GM18951 (cell line): Measurements from ENCODE around the gene AIRE.

ENCODE experiments used
- POLR2A ChIP-seq: IDR thresholded peaks from 4 replicates; pipeline ENCODE4 v1.6.1; 2011; ENCODE audit warnings: mild to moderate bottlenecking; ENCODE audit not compliant: insufficient read length, insufficient read depth; ENCODE audit errors: extremely low read depth
- in situ Hi-C: fragments of 300-500 bp; cut with MboI; formaldehyde crosslinking; loops from one replicate; pipeline ENCODE4 v1.12.0; 2022; ENCODE audit warnings: low sequenced_read_pairs, mixed read lengths, inconsistent platforms; ENCODE audit not compliant: unreplicated experiment

The AIRE gene

DNA sequence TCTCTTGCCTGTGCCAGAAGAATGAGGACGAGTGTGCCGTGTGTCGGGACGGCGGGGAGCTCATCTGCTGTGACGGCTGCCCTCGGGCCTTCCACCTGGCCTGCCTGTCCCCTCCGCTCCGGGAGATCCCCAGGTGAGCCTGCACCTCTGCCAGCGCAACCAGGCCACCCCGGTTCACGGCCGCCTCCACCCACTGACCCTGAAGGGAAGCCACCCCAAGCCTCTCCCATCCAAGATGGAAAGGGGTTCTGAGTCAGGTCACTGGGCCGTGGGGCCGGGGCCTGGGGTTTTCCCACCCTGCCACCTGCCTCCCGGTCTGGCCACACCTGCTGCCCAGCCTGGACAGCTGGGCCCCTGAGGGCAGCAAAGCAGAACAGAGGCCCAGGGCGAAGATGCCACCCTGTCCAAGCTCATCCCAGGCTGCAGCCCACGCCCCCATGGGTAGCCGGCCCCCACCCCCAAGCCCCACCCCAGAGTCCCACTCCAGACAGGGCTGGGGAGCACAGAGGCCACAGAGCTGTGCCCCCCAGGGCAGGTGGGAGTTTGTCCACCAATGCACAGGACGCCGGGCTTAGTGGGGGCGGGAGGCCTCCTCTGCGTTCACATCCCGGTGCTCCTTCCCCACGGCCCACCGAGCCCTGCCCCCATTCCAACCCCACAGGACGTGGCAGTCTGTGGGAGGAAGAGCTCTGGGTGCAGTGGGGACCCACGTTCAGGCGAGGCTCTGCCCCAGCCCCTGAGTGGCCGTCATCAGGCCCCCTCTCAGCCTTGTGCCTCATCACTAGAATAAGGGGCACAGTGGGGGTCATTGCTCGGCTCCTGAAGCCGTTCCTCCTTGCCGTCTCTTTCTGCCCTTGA, 5.6 kb downstream of the AIRE start:
- in situ Hi-C loops = loop anchor here (25.0 kb wide), 1 partner anchor 154 kb away; the partner anchor contains the start of gene GATD3
- TF ChIP-seq POLR2A = no peak

DNA sequence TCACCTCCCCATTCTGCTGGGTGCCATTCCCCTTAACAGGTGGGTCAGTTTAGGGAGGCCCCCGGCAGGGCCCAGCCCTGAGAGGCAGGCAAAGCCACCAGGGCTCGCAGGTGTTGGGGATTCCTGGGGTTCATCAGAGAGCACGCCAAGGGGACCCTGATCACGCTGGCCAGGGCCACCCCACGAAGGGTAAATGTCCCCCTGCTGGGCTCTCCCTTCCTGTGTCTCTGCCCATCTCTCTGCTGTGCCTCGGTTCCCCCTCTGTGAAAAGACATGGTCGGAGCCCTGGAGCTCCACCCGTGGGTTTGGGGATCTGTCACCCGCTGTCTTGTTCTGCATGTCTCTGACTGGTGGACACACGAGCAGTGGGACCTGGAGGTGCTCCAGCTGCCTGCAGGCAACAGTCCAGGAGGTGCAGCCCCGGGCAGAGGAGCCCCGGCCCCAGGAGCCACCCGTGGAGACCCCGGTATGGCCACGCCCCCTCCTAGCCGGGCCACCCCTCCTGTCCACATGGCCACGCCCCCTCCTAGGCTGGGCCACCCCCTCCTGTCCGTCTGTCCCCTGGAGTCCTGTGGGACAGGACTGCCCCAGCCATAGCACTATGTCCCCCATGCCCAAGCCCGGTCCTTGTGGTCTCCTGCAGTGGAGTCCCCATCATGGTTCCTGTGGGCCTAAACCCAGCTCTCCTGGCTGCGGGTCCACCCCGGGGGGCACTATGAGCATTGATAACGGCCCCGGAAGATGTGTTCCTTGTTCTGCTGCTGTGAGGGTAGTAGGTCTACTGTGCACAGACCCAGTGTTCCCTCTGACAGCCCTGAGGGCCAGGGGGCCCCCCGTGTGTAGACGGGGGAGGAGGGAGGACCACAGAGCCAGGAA, 6.5 kb downstream of the AIRE start:
- in situ Hi-C loops = loop anchor here (25.0 kb wide), 1 partner anchor 155 kb away; the partner anchor contains the start of gene GATD3

GRCh38 chr21:44292812-44293195, 7.1 kb downstream of the AIRE start:
- in situ Hi-C loops = loop anchor here (25.0 kb wide), 1 partner anchor 156 kb away; the partner anchor contains the start of gene GATD3
- no peak for TF ChIP-seq POLR2A

More for the DNA sequence above, 6.5 kb downstream of the AIRE start:
- TF ChIP-seq POLR2A = no peak

- TF ChIP-seq POLR2A = no peak
- in situ Hi-C loops = loop anchor here (25.0 kb wide), 1 partner anchor 156 kb away; the partner anchor contains the start of gene GATD3
These were observed 8.0 kb downstream of the AIRE start for GRCh38 chr21:44293551-44294231.

DNA sequence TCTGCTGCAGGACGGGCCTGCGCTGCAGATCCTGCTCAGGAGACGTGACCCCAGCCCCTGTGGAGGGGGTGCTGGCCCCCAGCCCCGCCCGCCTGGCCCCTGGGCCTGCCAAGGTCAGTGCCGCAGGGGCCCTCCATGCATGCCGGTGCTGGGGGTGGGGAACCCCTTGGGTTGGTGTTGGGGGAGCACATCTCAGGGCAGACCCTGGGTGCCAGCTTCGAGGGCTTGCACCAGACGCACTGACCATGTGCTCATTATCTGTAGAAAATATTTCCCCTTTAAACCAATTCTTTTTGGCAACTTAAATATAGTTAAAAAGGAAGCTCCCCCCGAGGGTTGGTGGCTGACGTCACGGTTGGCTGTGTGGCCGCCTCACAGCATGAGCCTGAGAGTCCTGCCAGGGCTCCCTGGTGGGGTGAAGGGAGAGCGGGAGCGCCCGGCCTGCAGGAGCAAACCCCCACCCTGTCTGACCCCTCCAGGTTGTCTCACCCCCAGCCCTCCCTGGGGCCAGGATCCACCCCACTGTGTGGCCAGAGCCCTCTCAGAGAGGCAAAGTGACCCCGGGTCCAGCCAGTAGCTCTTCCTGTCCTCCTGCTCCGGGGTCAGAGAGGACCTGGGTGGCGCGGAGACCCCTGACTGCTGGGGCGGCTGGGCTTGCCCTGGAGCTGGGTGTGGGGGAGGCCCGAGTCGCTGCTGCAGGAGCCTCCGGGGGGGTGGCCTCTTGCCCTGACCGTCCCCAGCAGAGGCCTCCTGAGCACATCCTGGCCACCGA, 8.9 kb downstream of the AIRE start:
- in situ Hi-C loops = loop anchor here (25.0 kb wide), 1 partner anchor 157 kb away; the partner anchor contains the start of gene GATD3
- no peak for TF ChIP-seq POLR2A

DNA sequence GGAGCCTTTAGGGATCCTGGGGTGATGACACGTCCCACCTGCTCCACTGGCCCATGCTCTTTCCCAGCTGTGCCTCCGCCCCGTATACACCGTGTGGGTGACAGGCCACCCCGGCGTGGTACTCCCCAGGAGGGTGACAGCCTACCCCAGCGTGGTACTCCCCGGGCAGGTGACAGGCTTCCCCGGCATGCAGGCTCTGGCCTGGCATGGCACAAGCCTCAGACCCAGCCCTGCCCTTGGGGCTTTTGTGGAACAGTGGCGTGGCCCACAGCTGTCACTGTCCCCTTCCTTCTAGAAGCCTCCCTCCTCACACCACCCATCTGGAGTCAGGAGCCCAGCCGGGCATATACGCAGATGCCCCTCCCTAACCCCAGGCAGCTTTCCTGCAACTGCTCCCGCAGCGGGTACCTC, 9.5 kb downstream of the AIRE start:
- in situ Hi-C loops = loop anchor here (25.0 kb wide), 1 partner anchor 158 kb away; the partner anchor contains the start of gene GATD3
- TF ChIP-seq POLR2A = no peak

- in situ Hi-C loops = loop anchor here (25.0 kb wide), 1 partner anchor 158 kb away; the partner anchor contains the start of gene GATD3
- no peak for TF ChIP-seq POLR2A
These were observed 10.0 kb downstream of the AIRE start for GRCh38 chr21:44295646-44296045.

DNA sequence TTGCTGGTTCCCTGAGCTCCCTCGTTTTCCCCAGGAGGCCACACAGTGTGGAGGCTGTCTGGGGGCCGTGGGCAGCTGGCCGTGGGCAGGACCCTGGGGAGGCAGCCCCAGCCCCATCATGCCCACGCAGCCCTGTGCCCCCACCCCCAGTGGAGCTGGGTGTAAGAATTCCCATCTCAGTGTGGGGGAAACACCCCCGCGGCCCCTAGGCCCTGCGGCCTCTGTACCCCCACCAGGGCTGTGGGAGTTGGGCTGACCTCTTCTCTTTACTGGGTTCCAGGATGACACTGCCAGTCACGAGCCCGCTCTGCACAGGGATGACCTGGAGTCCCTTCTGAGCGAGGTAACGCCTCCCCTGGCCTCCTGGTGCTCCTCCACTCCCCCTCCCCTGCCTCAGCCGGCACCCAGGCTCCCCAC, 10.4 kb downstream of the AIRE start:
- in situ Hi-C loops = loop anchor here (25.0 kb wide), 1 partner anchor 159 kb away; the partner anchor contains the start of gene GATD3
- no peak for TF ChIP-seq POLR2A

DNA sequence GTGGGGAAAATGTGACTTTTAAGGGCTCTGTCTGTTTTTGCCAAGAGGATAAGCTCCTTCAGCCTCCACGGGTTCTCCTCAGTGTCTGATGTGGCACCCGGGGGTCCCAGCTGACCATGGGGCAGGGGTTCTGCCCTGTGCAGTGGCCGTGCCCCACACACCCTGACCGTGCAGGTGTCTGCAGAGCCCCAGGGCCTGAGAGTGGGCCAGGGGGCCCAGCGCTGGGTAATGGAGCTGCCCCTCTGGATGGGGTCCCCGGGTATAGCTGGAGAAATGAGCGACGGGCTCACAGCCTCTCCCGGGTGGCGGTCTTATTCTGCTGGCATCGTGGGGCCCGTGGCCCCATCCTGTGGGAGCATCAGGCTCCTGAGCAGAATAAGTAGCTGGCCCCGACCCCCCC, 11.2 kb downstream of the AIRE start:
- in situ Hi-C loops = loop anchor here (25.0 kb wide), 1 partner anchor 160 kb away; the partner anchor contains the start of gene GATD3
- no peak for TF ChIP-seq POLR2A

GRCh38 chr21:44297525-44298290, 12.0 kb downstream of the AIRE start:
- no peak for TF ChIP-seq POLR2A

GRCh38 chr21:44298301-44298700, 12.6 kb downstream of the AIRE start:
- in situ Hi-C loops = loop anchor here (25.0 kb wide), 1 partner anchor 161 kb away; the partner anchor contains the start of gene GATD3
- no peak for TF ChIP-seq POLR2A

More at GRCh38 chr21:44297525-44298290, 12.0 kb downstream of the AIRE start:
- in situ Hi-C loops = loop anchor here (25.0 kb wide), 1 partner anchor 160 kb away; the partner anchor contains the start of gene GATD3
